ENCODE data around the gene PCF11.

GRCh38 chr11:83124636-83125424, 32.1 kb upstream of the PCF11 start:
- no peak for TF ChIP-seq CTCF (IDR thresholded peaks at IDR 0.05)
- no peak for TF ChIP-seq ZFX (IDR thresholded peaks at IDR 0.05; ENCODE audit: borderline replicate concordance)

Data from 22Rv1 (cell line).